NCI-H748 (cell line): ENCODE results near the gene PNPLA5.

Source experiments
- DNase-seq: peaks from one replicate; lab custom pipeline; 2025; ENCODE audit not compliant: unreplicated experiment; lab: John Stamatoyannopoulos, UW

The PNPLA5 gene

DNA sequence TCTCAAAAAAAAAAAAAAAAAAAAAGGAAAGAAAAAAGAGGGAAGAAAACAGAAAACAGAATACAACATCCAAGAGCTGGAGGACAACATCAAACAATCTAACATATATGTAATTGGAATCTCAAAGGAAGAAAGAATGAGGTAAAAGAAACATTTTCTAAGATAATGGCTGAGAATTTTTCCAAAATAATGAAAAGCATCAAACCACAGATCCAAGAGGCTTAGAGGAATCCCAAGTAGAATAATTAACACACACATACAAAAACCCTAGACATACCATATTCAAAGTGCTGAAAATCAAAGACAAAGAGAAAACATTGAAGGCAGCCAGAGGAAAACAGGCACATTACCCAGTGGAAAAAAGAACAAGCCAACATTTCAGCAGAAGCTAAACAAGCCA lies 34.4 kb downstream of the PNPLA5 start:
- DNase-seq = no peak

- no peak for DNase-seq
Observed at GRCh38 chr22:43855431-43855830, 36.4 kb downstream of the PNPLA5 start.

- DNase-seq = no peak
Observed at GRCh38 chr22:43854786-43855271, 37.0 kb downstream of the PNPLA5 start.

DNA sequence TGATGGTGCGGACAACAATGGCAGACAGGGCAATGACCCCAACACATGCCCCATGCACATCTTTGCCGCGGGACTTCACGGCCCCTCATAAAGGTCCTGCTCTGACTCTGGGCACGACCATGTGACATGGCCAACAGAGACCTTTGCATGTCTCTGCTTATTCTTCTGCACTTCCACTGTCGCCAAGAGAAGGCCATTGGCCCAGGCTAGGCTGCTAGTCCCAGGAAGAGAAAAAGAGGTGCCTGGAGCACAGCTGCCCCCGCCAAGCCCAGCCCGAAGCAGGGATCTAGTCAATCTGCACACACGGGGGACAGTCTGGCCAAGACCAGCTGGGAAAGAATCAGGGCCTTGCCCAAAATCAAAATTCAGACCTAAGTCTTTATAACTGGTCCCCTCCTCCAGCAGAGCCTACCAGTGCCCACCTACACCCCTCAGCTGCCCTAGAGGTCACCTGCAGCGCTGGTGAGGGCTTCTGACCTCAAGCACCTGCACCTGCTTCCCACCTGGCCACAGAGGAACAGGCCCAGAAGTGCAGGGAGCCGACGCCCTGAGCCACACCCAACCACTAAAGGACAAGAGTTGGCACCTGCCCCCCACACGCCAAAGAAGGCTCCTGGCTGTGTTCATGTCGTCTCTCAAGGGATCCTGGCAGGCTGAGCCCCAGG lies 37.6 kb downstream of the PNPLA5 start:
- peak; percentile 61 for DNase-seq

DNA sequence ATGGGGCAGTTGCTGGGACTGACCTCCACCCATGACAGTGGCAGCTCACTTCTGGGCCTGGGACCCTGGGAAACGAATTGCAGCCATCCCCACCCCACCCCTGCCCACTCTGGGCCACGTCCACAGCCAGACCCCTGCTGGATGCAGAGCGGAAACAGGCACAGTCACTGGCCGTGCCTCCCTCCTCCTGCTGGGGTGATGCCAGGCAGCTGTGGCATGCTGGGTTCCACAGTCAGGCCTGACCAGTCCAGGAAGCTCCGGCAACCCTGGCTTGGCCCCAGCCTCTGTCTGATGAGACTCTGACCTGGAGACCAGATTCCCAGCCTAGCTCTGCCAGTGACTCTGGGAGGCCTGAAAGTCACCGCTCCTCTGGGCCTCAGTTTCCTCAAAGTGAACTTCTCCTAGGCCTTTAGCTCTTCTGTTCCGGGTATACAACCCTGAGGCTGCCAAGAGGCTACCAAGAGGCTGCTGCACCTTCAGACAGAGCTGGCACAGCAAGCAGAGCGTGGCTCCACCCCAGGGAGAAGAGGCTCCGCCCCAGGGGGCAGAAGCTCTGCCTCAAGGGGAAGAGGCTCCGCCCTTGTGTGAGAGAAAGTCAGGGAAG lies 38.4 kb downstream of the PNPLA5 start:
- peak; percentile 22 for DNase-seq

DNA sequence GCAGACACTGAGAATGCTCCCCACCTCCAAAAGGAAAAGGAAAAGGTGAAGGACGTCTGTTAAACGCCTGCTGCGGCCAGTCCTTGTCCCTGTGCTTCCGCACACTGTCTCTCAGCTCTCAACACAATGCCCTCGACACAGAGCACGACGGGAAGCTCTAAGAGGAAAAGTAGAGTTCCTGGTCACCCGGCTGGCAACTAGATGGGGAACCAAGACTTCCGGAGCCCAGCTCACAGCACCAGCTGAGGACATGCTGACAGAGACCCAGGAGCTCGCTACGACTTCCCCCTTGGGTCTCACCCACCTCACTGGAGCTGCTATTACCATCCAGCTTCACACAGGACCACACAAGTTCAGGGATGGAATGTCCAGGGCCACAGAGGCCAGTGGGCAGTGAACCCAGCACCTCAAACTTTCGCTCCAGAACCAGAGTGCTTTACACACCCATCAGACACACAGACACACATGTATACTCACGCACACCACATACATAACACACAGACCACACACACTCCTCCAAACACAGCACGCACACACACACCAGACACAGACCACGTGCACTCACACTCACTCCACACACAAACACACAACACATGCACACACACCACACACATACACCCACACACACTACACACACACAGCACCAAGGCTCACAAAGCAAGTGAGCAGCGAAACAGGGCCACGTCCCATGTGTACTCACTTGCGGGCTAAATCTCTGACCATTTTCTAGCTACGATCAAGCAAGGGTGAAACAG lies 39.1 kb downstream of the PNPLA5 start:
- DNase-seq = no peak

- no peak for DNase-seq
Observed at GRCh38 chr22:43851979-43852307, 39.9 kb downstream of the PNPLA5 start.

DNA sequence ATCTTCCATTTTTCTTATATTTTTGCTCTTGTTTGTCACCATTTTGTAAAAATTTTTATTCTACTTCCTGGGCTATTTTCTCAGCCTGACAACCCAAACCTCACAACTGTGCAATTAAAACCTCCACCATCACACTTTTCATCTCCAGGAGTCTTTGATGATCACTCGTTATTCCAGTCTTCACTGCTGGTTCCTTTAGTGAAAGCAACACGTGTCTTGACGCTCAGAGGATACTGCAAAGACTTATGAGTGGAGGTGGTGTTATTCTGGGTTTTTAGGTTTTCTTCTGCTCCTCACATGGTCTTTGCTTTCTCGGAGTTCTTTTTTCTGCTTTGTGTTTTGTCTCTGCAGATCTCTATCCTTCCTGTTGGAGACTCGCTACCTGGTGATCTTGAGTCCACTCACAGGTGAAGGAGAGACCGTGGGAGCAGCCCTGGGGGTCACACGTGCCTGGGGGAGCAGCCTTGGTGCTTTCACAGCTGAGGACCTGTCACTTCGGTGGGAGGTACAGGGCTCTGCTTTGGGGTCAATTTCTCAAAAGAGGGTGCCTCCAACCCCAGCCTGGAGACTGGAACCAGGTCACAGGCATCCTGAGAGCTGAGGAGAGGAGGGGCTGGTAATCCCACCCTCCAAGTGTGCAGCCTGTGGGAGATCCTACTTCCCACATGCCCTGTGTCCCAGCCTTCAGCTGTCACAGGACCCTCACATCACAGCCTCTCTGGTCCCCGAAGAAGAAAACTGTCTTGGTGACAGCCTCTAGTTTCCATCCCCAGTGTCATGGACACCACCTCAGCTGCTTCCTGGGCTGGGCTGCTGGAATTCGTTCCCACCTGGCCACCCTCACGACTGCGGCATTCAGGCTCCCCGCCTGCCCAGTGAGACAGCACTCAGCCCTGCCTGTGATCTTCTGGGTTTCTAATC lies 40.5 kb downstream of the PNPLA5 start:
- DNase-seq = no peak

DNA sequence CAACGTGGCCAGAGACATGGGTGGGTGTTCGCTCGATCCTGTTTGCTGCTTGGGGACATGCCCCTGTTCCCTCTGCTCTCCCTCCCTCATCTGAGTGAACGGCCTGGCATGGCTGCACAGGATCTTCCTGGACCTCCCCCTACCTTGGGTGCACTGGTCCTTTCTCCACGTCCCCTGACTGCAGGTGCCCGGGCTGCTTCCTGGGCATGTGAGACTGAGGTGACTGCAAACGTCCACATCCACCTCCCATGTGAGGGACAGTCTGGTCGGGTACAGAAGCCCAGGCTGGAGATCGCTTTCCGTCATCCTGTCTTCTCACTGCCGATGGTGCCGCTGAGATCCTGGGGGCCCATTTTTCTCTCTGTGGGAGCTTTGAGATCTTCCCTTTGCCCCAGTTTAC lies 41.3 kb downstream of the PNPLA5 start:
- no peak for DNase-seq

GRCh38 chr22:43849731-43850130 lies 42.1 kb downstream of the PNPLA5 start:
- DNase-seq = no peak

- DNase-seq = peak; percentile 33
Observed at GRCh38 chr22:43848366-43849171, 43.2 kb downstream of the PNPLA5 start.

GRCh38 chr22:43847376-43848289 lies 44.2 kb downstream of the PNPLA5 start:
- no peak for DNase-seq

- no peak for DNase-seq
Observed at GRCh38 chr22:43846966-43847365, 44.8 kb downstream of the PNPLA5 start.

- no peak for DNase-seq
Observed at GRCh38 chr22:43845981-43846380, 45.8 kb downstream of the PNPLA5 start.

GRCh38 chr22:43844560-43845545 lies 47.0 kb downstream of the PNPLA5 start:
- no peak for DNase-seq

DNA sequence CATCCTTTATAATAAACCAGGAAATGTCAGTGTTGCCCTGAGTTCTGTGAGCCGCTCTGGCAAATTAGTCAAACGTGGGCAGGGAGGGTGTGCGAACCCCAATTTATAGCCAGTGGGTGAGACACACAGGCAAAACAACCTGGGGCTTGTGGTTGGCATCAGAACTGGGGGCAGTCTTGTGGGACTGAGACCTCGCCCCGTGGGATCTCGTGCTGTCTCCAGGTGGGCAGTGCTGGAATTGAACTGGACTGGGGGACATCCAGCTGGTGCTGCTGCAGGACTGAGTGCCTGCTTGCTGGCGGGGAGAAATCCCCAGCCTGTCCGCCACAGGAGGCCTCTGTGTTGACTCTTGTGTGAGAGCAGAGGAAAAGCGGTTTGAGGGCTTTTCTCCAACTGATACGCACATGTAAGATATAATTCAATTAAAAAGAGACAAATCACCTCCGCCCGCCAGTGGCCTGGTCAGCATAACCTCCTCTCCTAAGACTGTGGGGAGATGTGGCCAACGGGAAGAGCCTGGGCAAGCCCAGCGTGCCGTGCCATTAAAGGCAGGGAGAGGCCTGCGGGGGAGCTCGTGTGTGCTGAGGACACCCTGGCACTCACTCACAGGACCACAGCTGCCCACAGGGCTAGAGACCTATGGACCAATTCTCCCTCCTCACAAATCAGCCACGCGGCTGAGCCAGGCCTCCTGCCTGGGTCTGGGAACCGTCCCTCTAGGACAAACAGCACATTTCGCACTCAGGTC lies 47.9 kb downstream of the PNPLA5 start:
- no peak for DNase-seq

- no peak for DNase-seq
Observed at GRCh38 chr22:43841742-43842141, 50.1 kb downstream of the PNPLA5 start.
